Calu3 (cell line): ENCODE results near the gene MYBPH. TPM values are rescaled to one million over a fixed set of nuclear protein-coding genes. Genes with fewer than 3 reads are reported as not detected.

ENCODE experiments used
- BruUV-seq: library from RNA; stranded (reverse); fragments of 400-500 nt; replicated peaks from 2 replicates; lab custom pipeline; 2021; lab: Mats Ljungman, UMichigan
- CTCF ChIA-PET: fragments of 300-600 bp; sonication (Branson Sonifier 250); formaldehyde crosslinking; loops from one replicate; lab custom pipeline; 2022; ENCODE audit warnings: antibody characterized with exemption; lab: Charles Lee
- DNase-seq: peaks from one replicate; pipeline ENCODE4 v3.0.0; 2022
- H3K27ac Mint-ChIP-seq: one replicate; pipeline ENCODE4 v1.8.0; 2022; ENCODE audit warnings: mixed read lengths; ENCODE audit not compliant: unreplicated experiment
- H3K27me3 Mint-ChIP-seq: one replicate; pipeline ENCODE4 v1.8.0; 2022; ENCODE audit warnings: mixed read lengths; ENCODE audit not compliant: unreplicated experiment
- H3K36me3 Mint-ChIP-seq: one replicate; pipeline ENCODE4 v1.8.0; 2022; ENCODE audit warnings: mild to moderate bottlenecking, moderate library complexity, mixed read lengths; ENCODE audit not compliant: insufficient read depth, unreplicated experiment
- H3K4me1 Mint-ChIP-seq: one replicate; pipeline ENCODE4 v1.8.0; 2022; ENCODE audit warnings: mild to moderate bottlenecking, low read depth, mixed read lengths; ENCODE audit not compliant: unreplicated experiment
- H3K4me3 Mint-ChIP-seq: one replicate; pipeline ENCODE4 v1.8.0; 2022; ENCODE audit warnings: mild to moderate bottlenecking, low read depth, moderate library complexity, mixed read lengths; ENCODE audit not compliant: unreplicated experiment
- H3K9me3 Mint-ChIP-seq: one replicate; pipeline ENCODE4 v1.8.0; 2022; ENCODE audit warnings: low read depth, mixed read lengths; ENCODE audit not compliant: unreplicated experiment
- CTCF ChIP-seq: fragments of 200-600 bp; IDR thresholded peaks from one replicate; pipeline ENCODE4 v1.8.0; 2022; ENCODE audit warnings: antibody characterized with exemption; ENCODE audit not compliant: unreplicated experiment
- intact Hi-C: fragments of 100-400 bp; cut with micrococcal nuclease; formaldehyde crosslinking; loops from one replicate; pipeline ENCODE4 v1.10.0; 2022; ENCODE audit not compliant: unreplicated experiment
- total RNA-seq: library from RNA; stranded (reverse); gene quantifications from 2 replicates; pipeline ENCODE4 v1.2.3, GENCODE V29; 2022

The MYBPH gene
- total RNA-seq, 1 experiment from 2014 or later = not detected

- no peak for TF ChIP-seq CTCF
- no peak for DNase-seq
- no peaks in the 10 kb centered on the region for H3K9me3 Mint-ChIP-seq
- H3K27me3 Mint-ChIP-seq = peaks cover 82% of the 10 kb centered on the region
- BruUV-seq = no TSS peak
- no peak overlapping the region for H3K4me3 Mint-ChIP-seq
- no peak overlapping the region for H3K27ac Mint-ChIP-seq
- intact Hi-C loops = no loop called here
- no peaks in the 10 kb centered on the region for H3K4me1 Mint-ChIP-seq
- CTCF ChIA-PET = no interaction called here
- H3K36me3 Mint-ChIP-seq = no peaks in the 10 kb centered on the region
Observed at GRCh38 chr1:203206129-203206687, 30.6 kb upstream of the MYBPH start.

GRCh38 chr1:203204756-203205155 is 29.1 kb upstream of the MYBPH start:
- no peak for TF ChIP-seq CTCF
- Mint-ChIP-seq H3K4me1 (no peaks in the 10 kb centered on the region), H3K4me3 (no peak overlapping the region), H3K27ac (no peak overlapping the region), H3K36me3 (no peaks in the 10 kb centered on the region), H3K9me3 (no peaks in the 10 kb centered on the region), H3K27me3 (peaks cover 84% of the 10 kb centered on the region)
- intact Hi-C loops = no loop called here
- DNase-seq = no peak
- no TSS peak for BruUV-seq
- CTCF ChIA-PET = no interaction called here

GRCh38 chr1:203202431-203203245 is 27.0 kb upstream of the MYBPH start:
- CTCF ChIA-PET = interaction anchor here (0.8 kb wide), 1 partner anchor 14 kb away, joined by 3 read pairs; no protein-coding TSS in a partner anchor

More at GRCh38 chr1:203202431-203203245, 27.0 kb upstream of the MYBPH start:
- no peak overlapping the region for H3K4me3 Mint-ChIP-seq
- DNase-seq = no peak
- no peak overlapping the region for H3K27ac Mint-ChIP-seq
- H3K36me3 Mint-ChIP-seq = no peaks in the 10 kb centered on the region
- H3K4me1 Mint-ChIP-seq = no peaks in the 10 kb centered on the region
- peaks cover 89% of the 10 kb centered on the region for H3K27me3 Mint-ChIP-seq
- intact Hi-C loops = no loop called here
- BruUV-seq = no TSS peak
- H3K9me3 Mint-ChIP-seq = no peaks in the 10 kb centered on the region
- TF ChIP-seq CTCF = no peak
